Kidney epithelial cell (primary cell): ENCODE results near the gene NSMCE1. TPM values are rescaled to one million over a fixed set of nuclear protein-coding genes. Genes with fewer than 3 reads are reported as not detected.

Source experiments
- DNase-seq: peaks from one replicate; pipeline ENCODE4 v3.0.0-alpha.2; 2010; ENCODE audit warnings: low read depth
- H3K27me3 ChIP-seq: 2 replicates; pipeline ENCODE4 v1.6.0; 2011; ENCODE audit warnings: low read length; ENCODE audit not compliant: control insufficient read depth, insufficient read depth
- H3K36me3 ChIP-seq: 2 replicates; pipeline ENCODE4 v1.5.1; 2011; ENCODE audit warnings: low read length; ENCODE audit not compliant: control insufficient read depth, insufficient read depth
- H3K4me3 ChIP-seq: 2 replicates; pipeline ENCODE4 v1.5.1; 2011; ENCODE audit warnings: low read depth, mild to moderate bottlenecking, control low read depth, low read length
- total RNA-seq: library from RNA; depleted of rRNA; stranded (reverse); fragments of >200 nt; gene quantifications from 2 replicates; pipeline ENCODE4 v1.2.3, GENCODE V29; 2015
- TF ChIP-seq, protein P1 (sequence below): IDR thresholded peaks from 2 replicates; pipeline ENCODE4 v1.5.1; 2011; ENCODE audit warnings: mild to moderate bottlenecking, moderate library complexity, low read length, control low read depth, inconsistent platforms; ENCODE audit not compliant: insufficient read depth, poor library complexity, severe bottlenecking

The NSMCE1 gene
- total RNA-seq, 1 donor from 2014 or later: 94.8 TPM

DNA sequence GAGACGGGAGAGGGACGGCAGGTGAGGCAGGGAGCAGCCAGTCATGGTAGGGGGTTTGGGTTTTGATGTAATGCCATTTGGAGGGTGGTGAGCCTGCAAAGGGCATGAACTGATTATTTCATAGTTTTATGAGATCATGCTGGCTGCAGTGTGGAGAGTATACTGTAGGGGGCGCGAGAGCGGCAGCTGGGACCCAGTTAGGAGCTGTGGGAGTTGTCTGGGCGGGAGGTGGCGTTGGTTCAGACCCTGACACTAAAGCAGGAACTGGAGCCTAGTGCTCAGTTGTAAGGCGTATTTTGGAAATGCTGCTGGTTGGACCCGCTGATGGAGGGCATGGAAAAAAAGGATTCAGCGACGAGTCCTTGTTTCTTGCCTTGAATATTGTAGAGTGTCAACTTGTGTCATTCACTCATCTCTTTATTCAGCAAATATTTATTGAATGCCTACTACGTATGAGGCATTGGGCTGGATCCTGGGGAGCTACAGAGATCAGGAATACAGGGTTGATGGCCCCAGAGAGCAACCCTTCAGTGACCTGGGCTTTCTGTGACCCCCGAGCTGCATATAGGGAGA lies 89.0 kb downstream of the NSMCE1 start:
- Histone ChIP-seq H3K27me3 (peaks cover 3% of the 10 kb centered on the region), H3K36me3 (no peaks in the 10 kb centered on the region), H3K4me3 (no peak overlapping the region)
- TF ChIP-seq, protein P1, sequence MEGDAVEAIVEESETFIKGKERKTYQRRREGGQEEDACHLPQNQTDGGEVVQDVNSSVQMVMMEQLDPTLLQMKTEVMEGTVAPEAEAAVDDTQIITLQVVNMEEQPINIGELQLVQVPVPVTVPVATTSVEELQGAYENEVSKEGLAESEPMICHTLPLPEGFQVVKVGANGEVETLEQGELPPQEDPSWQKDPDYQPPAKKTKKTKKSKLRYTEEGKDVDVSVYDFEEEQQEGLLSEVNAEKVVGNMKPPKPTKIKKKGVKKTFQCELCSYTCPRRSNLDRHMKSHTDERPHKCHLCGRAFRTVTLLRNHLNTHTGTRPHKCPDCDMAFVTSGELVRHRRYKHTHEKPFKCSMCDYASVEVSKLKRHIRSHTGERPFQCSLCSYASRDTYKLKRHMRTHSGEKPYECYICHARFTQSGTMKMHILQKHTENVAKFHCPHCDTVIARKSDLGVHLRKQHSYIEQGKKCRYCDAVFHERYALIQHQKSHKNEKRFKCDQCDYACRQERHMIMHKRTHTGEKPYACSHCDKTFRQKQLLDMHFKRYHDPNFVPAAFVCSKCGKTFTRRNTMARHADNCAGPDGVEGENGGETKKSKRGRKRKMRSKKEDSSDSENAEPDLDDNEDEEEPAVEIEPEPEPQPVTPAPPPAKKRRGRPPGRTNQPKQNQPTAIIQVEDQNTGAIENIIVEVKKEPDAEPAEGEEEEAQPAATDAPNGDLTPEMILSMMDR: peak; percentile 84
- no peak for DNase-seq

- Histone ChIP-seq H3K4me3 (no peak overlapping the region), H3K27me3 (peaks cover 3% of the 10 kb centered on the region), H3K36me3 (no peaks in the 10 kb centered on the region)
- peak; percentile 14 for DNase-seq
- TF ChIP-seq, protein P1: no peak
Observed at GRCh38 chr16:27177031-27177774, 91.4 kb downstream of the NSMCE1 start.

DNA sequence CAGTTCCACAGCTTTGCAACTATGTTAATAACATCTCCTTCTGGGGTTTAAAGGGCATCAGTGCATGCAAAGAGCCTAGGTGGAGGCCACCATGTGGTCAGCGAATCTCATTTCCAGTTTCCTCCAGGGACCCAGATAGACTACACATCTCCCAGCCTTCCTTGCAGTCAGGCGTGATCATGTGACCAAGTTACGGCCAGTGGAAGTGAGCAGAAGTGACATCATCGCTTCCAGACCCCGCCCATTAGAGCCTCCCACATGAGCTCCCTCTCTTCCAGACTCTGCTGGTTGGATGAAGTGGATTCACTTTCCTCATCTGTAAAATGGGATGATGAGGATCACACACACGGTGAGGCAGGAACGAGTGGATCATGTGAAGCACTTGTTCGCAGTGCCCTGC lies 92.7 kb downstream of the NSMCE1 start:
- Histone ChIP-seq H3K36me3 (no peaks in the 10 kb centered on the region), H3K4me3 (no peak overlapping the region), H3K27me3 (no peaks in the 10 kb centered on the region)
- TF ChIP-seq, protein P1: no peak
- no peak for DNase-seq

Other genes with a start within 250 kb of the NSMCE1 start
- gene C16orf82, start 201.8 kb downstream of the NSMCE1 start, total RNA-seq: not detected in 2 replicates
- gene KDM8, start 65.2 kb downstream of the NSMCE1 start, total RNA-seq: 4.0 and 9.9 TPM in 2 replicates
- gene IL4R, start 45.2 kb upstream of the NSMCE1 start, total RNA-seq: 52.1 and 58.8 TPM in 2 replicates
- gene IL21R, start 133.4 kb upstream of the NSMCE1 start, total RNA-seq: 1.1 and 1.6 TPM in 2 replicates